ENCODE results near the gene KRTAP5-5.

DNA sequence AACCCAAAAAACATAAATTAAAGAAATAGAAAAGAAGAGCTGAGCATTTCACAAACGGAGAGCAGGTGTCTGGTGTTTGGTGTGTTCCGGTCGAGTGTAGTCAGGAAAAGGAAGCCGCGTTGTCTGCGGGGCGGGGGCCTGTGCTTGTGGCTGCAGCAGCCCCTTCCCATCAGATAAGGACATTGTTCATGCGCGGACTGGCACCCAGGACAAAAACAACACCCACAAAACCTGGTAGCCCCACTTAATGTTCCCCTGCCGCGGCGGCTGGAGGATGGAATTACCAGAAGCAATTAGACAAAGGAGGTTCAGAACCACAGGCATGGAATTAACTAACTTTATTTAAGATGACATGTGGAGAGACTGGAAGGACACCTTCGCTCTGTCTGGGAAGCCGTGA lies 29.9 kb downstream of the KRTAP5-5 start:
- no peak for TF ChIP-seq CTCF (IDR thresholded peaks at IDR 0.05)
- no peak for TF ChIP-seq POLR2A (IDR thresholded peaks at IDR 0.05)

All from body of pancreas (tissue), 4 donors.